Sigmoid colon (tissue), 4 donors: ENCODE results near the gene CCNE1.

Source experiments
- EP300 ChIP-seq, 4 donors: sonication (generic); formaldehyde crosslinking; IDR thresholded peaks; one replicate each; pipeline ENCODE4 v1.6.1; 2017; ENCODE audit warnings: antibody characterized with exemption in 4 of 4
- POLR2A ChIP-seq, 2 donors: fragments of 450-650 bp; IDR thresholded peaks; one replicate each; pipeline ENCODE4 v1.6.1; 2016; ENCODE audit warnings: antibody characterized with exemption in 2 of 2, mild to moderate bottlenecking in 2 of 2, moderate library complexity in 2 of 2
- POLR2AphosphoS5 ChIP-seq, 4 donors: sonication (generic); formaldehyde crosslinking; IDR thresholded peaks; one replicate each; pipeline ENCODE4 v1.6.1; 2017; ENCODE audit warnings: antibody characterized with exemption in 4 of 4
- TF ChIP-seq, protein P1 (sequence below), 4 experiments: fragments of 450-650 bp in 3 of 4; fragments of 200-600 bp in 1 of 4; IDR thresholded peaks; one replicate each; pipeline ENCODE4 v1.5.1; 2016 to 2019; ENCODE audit warnings: antibody characterized with exemption in 4 of 4, mild to moderate bottlenecking in 3 of 4, moderate library complexity in 2 of 4

- TF ChIP-seq, protein P1, sequence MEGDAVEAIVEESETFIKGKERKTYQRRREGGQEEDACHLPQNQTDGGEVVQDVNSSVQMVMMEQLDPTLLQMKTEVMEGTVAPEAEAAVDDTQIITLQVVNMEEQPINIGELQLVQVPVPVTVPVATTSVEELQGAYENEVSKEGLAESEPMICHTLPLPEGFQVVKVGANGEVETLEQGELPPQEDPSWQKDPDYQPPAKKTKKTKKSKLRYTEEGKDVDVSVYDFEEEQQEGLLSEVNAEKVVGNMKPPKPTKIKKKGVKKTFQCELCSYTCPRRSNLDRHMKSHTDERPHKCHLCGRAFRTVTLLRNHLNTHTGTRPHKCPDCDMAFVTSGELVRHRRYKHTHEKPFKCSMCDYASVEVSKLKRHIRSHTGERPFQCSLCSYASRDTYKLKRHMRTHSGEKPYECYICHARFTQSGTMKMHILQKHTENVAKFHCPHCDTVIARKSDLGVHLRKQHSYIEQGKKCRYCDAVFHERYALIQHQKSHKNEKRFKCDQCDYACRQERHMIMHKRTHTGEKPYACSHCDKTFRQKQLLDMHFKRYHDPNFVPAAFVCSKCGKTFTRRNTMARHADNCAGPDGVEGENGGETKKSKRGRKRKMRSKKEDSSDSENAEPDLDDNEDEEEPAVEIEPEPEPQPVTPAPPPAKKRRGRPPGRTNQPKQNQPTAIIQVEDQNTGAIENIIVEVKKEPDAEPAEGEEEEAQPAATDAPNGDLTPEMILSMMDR (IDR thresholded peaks at IDR 0.05) = no peak
- no peak for TF ChIP-seq POLR2AphosphoS5 (IDR thresholded peaks at IDR 0.05)
- TF ChIP-seq EP300 (IDR thresholded peaks at IDR 0.05) = no peak
- no peak for TF ChIP-seq POLR2A (IDR thresholded peaks at IDR 0.05)
Observed at GRCh38 chr19:29840066-29840950, 28.5 kb downstream of the CCNE1 start.
